Measurements from ENCODE around the gene KRTAP4-12.
"Not testable (repeated sequence)": the region's sequence is repeated elsewhere in the genome, so short reads cannot be mapped to it uniquely, and the experiment has no call there.

Gene KRTAP4-12

DNA sequence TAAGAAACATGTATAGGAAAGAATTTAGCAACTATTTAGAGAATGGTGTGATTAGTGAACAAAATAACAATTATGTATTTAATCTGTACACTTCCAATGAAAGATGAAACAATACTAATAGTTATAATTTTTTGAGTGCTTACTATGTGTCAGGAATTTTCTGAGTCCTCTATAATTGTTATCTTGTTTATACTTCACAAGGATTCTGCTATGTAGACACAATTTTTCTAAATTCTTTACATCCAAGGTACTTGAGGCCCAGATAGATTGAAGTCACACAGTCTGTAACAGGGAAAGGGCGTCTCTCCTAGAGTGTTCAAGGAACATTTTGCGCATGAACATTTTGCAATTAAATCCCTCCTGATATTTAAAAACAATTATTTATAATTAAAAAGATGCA lies 1.1 kb upstream of the KRTAP4-12 start:
- no peak for DNase-seq

DNA sequence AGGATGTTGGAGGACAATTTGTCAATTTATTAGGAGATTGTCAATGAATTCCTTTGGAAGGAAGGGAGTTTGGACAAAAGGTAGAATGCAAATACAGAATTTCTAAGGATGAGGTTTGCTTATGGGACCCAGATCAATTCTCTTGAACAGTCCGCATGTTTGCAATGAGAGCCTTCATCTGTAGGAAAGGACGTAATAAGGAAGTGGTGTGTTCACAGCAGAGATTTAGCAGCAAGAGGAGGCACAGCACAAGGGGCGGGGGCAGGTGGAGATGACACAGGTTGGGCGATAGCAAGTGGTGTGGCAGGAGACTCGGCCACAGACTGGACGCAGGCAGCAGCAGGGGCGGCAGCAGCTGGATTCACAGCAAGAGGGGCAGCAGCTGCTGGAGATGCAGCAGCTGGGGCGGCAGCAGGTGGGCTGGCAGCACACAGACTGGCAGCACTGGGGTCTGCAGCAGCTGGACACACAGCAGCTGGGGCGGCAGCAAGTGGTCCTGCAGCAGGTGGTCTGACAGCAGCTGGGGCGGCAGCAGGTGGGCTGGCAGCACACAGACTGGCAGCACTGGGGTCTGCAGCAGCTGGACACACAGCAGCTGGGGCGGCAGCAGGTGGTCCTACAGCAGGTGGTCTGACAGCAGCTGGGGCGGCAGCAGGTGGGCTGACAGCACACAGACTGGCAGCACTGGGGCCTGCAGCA lies 541 bp downstream of the KRTAP4-12 start:
- DNase-seq: not testable (repeated sequence)

DNA sequence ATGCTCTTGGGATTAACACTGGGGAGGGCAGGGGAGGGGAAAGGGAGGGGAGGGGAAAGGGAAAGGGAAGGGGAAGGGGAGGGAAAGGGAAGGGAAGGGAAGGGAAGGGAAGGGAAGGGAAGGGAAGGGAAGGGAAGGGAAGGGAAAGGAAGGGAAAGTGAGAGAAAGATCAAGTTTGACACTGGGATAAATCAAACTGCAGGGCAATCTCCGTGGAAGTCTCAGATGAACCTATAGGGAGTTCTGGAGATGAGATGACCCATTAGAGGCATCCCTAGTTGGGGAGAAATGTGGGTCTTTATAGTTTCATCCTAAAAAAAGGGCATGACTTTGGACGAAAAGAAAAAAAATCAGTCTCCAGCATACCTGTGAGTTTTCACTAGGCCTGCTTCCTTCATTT lies 2.2 kb downstream of the KRTAP4-12 start:
- no peak for DNase-seq

DNA sequence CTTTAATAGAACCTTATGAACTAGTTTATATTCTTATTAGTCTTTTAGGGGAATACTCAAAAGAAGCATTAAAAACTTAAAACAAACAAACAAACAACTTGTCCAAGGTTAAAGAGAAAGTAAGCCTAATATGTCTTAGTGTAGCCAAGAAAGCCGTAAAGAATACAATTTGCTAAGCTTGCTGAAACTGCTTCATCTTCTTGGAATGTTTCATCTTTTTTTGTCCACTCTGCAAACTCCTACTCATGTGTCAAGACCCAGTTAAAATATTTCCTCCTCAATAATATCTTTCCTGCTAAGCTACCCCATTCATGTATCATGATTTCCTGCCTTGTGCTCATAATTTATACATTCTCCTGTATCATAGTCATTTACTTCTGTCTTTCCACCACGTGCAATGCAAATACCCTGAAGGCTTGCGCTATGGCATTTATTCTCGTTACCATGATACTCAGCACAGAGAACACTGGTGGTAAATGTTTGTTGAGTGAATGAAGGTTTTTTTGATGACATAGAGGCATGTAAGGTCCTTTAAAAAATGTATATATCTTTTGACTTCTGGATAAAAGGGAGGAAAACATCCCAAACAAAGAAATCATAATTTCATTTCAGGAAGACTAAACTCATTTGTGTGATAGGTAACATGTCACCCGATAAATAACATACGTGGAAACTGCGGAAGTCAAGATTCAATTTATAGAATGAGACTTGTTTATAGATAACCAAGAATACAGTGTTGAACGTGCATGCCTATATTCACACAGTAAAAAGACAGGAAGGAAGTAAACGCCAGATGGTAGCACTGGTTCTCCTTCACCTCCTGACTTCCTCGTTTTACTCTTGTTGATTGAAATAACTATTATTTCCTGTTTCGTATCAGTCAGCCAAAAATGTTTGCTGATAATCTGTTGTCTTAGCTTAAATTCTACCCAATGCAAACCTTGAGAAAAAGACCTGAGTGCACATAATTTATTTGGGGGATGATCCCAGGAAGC lies 4.0 kb downstream of the KRTAP4-12 start:
- DNase-seq: not testable (repeated sequence)

DNA sequence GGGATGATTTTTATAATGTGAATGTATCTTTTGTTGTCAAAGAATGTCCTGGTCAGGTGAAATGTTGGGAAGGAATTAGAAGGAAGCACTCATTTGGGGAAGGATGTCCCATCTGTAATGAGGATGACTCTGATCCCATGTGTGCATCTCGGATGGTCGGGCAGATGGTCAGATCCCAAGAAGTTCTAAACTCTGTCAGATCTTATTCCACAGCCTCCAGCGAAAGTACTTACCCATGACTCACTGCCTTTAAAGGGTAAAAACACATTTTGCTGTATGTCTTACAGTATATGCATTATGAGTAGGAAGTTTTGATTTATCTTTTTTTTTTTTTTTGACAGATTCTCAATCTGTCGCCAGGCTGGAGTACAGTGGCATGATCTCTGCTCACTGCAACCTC lies 5.3 kb downstream of the KRTAP4-12 start:
- DNase-seq: no peak

DNA sequence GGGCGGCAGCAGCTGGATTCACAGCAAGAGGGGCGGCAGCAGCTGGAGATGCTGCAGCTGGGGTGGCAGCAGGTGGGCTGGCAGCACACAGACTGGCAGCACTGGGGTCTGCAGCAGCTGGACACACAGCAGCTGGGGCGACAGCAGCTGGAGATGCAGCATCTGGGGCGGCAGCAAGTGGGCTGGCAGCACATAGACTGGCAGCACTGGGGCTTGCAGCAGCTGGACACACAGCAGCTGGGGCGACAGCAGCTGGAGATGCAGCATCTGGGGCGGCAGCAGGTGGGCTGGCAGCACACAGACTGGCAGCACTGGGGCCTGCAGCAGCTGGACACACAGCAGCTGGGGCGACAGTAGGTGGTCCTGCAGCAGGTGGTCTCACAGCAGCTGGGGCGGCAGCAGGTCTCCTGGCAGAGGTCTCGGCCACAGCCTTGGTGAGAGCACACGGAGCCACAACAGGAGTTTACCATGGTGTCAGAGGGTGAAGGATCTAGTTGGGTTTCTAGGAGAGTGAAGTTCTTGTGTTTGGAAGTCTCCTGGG lies 6.1 kb downstream of the KRTAP4-12 start, which contains the start of gene KRTAP4-11:
TSS of gene KRTAP4-11 (minus strand) at position 528 of the 541 bp plus-strand sequence. CDS start at position 470, 58 bp downstream.
- DNase-seq: not testable (repeated sequence)

DNA sequence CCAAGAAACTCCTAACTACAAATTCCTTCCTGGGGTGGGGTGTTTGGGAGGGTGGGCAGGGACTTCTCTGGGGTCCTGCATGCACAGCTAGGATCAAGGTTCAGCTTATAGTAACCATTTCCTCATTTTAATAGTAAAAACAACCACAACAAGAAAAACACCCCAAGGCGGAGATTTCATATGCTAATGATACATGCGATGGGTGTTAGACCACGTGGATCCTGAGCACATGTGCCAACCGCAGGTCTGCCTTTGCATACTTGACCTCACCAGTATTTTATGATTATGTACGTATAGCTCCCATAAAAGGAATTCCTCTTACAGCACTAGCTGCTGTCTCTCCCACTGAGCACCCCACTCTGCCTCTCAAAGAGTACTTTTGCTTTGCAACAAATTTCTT lies 7.7 kb downstream of the KRTAP4-12 start:
- DNase-seq: no peak

DNA sequence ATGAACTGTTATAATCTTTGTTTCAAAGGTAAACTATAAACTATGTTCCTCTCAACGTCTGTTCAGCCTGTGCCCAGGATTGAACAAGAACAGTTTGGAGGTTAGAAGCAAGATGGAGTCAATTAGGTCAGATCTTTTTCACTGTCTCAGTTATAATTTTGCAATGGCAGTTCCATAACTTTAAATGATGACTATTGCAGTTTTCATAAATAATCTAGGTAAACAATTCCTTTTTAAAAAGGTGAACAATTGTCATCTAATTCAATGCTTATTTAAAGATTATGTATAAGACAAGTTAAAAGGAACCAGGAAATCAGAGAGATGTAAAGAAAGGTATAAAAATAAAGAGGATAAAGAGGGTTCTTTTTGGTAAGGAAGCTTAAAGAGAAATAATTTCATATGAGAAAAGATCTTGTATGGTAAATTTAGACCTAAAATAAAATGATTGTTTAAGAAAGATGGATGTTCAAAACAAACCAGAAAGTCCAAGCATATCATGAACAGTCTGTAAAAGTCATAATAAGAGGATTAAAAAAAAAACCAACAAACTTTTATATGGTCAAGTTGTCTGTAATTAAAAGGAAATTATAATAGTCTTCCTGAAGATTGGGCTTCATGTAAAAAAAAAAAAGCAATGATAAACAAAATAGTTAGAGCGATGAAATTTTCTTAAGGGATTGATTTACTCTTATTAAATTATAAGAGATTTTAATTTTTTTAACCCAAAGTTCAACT lies 12.7 kb downstream of the KRTAP4-12 start:
- no peak for DNase-seq

DNA sequence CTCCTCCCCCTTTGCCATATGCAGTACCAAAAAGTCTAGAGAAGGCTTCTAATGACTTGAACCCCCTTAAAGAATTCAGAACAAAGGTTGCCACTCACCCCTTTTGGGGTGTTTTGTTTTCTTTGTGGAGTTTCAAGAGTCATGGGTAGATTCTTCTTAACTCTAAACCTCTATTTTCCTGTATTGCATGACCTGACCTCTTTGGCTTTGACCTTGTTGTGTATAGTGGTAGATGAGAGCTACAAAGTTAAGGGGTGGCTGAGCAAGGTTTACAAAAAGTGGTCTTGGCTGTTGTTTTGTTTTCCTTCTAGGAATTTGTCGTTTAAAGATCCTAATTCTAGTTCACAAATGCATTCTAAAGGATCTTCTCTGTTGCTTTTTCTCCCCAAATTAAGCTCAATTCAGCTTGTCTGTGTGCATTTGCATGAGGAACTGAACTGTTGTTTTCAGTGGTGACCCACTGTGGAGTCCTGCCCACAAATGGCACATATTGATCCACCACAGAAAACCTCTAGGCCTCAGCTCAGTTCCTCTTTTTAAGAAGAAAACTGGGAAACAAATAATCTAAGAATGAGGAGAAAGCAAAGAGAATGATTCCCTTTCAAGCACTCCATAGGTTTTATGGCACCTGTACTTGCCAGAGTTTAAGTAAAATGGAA lies 15.1 kb downstream of the KRTAP4-12 start:
- not testable (repeated sequence) for DNase-seq

DNA sequence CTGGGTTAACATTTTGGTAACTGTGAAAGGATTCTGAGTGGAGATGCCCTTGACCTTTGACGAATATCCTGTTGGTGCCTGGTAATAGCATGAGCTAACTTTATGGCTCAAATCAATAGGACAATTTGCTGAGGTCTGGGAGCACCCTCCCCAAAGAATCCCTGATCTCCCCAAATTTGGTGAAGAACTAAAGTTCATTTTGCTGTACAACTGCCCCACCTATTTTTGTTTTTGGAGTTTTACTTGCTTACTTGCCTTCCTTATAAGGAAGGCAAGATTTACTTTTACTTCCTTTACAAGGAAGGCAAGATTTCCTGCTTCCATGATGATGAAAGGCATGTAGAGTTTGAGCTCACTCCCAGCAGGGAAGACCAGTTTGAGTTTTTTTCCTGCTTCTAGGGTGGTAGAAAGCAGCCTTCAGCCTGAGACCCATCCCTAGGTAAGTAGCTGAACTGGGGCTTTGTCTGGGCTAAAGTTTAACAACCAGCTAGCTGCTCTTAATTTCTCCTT lies 16.0 kb downstream of the KRTAP4-12 start:
- no peak for DNase-seq

DNA sequence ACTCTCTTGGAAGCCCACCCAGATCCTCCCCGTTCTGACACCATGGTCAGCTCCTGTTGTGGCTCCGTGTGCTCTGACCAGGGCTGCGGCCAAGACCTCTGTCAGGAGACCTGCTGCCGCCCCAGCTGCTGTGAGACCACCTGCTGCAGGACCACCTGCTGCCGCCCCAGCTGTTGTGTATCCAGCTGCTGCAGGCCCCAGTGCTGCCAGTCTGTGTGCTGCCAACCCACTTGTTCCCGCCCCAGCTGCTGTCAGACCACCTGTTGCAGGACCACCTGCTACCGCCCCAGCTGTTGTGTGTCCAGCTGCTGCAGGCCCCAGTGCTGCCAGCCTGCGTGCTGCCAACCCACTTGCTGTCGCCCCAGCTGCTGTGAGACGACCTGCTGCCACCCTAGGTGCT lies 18.6 kb downstream of the KRTAP4-12 start, which contains the start of gene KRTAP4-9:
TSS of gene KRTAP4-9 (plus strand) at position 43 of the 400 bp plus-strand sequence. CDS start at position 43, 0 bp downstream.
- DNase-seq: not testable (repeated sequence)

DNA sequence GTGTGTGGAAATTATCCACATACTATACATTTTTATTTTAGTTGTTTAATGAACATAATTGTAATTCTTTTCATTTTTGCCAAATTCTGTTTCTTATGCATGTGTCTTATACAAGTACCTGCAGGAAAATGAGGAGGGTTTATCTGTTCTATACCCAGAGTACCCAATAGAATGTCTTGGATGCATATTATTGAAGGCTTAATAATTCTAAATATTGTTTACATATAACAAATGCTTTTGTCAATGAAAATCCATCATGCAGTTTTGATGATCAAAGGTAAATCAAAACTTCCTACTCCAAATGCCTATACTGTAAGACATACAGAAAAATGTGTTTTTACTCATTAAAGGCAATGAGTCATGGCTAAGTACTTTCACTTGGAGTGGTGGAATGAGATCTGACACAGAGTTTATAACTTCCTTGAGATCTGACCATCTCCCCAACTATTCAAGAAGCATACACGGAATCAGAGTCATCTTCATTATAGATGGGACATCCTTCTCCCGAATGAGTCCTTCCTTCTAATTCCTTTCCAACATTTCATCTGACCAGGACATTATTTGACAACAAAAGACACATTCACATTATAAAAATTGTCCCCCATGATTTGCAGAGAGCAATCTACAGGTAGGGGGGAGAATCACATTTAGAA lies 19.5 kb downstream of the KRTAP4-12 start:
- DNase-seq: not testable (repeated sequence)

DNA sequence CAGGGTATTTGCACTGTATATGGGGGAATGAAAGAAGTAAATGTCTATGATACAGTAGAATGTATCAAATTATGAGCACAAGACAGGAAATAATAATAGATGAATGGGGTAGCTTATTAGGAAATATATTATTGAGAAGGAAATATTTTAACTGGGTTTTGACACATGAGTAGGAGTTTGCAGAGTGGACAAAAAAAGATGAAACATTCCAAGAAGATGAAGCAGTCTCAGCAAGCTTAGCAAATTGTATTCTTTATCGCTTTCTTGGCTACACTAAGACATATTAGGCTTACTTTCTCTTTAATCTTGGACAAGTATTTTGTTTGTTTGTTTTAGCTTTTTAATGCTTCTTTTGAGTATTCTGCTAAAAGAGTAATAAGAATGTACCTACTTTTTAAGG lies 20.1 kb downstream of the KRTAP4-12 start:
- DNase-seq: no peak

DNA sequence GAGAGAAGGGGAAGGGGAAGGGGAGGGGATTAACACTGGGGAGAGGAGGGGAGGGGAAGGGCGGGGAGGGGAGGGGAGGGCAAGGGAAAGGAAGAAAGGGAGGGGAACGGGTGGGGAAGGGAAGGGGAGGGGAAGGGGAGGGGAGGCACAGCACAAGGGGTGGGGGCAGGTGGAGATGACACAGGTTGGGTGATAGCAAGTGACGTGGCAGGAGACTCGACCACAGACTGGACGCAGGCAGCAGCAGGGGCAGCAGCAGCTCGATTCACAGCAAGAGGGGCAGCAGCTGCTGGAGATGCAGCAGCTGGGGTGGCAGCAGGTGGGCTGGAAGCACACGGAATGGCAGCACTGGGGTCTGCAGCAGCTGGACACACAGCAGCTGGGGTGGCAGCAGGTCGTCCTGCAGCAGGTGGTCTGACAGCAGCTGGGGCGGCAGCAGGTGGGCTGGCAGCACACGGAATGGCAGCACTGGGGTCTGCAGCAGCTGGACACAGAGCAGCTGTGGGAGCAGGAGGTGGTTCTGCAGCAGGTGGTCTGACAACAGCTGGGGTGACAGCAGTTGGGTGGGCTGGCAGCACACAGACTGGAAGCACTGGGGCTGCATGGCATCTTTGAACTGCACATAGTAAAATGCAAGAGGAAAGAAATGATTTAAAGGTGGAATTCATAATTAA lies 22.3 kb downstream of the KRTAP4-12 start, which contains the start of gene KRTAP4-16:
TSS of gene KRTAP4-16 (minus strand) at position 624 of the 674 bp plus-strand sequence. CDS start at position 624, 0 bp downstream.
- no peak for DNase-seq

DNA sequence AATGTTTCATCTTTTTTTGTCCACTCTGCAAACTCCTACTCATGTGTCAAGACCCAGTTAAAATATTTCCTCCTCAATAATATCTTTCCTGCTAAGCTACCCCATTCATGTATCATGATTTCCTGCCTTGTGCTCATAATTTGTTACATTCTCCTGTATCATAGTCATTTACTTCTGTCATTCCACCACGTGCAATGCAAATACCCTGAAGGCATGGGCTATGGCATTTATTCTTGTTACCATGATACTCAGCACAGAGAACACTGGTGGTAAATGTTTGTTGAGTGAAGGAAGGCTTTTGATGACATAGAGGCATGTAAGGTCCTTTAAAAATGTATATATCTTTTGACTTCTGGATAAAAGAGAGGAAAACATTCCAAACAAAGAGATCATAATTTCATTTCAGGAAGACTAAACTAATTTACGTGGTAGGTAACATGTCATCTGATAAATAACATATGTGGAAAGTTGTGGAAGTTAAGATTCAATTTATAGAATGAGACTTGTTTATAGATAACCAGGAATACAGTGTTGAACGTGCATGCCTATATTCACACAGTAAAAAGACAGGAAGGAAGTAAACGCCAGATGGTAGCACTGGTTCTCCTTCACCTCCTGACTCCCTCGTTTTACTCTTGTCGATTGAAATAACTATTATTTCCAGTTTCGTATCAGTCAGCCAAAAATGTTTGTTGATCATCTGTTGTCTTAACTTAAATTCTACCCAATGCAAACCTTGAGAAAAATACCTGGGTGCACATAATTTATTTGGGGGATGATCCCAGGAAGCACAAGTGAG lies 24.1 kb downstream of the KRTAP4-12 start:
- DNase-seq: not testable (repeated sequence)

DNA sequence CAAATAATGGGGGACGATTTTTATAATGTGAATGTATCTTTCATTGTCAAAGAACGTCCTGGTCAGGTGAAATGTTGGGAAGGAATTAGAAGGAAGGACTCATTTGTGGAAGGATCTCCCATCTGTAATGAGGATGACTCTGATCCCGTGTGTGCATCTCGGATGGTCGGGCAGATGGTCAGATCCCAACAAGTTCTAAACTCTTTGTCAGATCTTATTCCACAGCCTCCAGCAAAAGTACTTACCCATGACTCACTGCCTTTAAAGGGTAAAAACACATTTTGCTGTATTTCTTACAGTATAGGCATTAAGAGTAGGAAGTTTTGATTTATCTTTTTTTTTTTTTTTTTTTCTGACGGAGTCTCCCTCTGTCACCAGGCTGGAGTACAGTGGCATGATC lies 25.5 kb downstream of the KRTAP4-12 start:
- no peak for DNase-seq

DNA sequence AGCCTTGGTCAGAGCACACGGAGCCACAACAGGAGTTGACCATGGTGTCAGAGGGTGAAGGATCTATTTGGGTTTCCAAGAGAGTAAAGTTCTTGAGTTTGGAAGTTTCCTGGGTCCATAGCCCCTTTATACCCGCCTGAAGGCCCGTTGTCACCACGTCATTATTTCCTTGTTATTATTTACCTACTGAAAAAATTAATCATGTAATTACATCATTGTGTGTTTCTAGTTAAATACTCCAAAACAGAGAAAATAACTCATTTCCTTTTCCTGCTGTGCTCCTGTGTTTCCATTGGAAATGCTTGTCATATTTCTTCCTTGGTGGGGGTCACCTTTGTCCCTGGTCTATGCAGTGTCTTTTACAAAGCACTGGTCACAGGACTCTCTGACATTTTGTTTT lies 25.9 kb downstream of the KRTAP4-12 start, which contains the start of gene KRTAP4-8:
TSS of gene KRTAP4-8 (minus strand) at position 101 of the 400 bp plus-strand sequence. CDS start at position 43, 58 bp downstream.
- DNase-seq: no peak

DNA sequence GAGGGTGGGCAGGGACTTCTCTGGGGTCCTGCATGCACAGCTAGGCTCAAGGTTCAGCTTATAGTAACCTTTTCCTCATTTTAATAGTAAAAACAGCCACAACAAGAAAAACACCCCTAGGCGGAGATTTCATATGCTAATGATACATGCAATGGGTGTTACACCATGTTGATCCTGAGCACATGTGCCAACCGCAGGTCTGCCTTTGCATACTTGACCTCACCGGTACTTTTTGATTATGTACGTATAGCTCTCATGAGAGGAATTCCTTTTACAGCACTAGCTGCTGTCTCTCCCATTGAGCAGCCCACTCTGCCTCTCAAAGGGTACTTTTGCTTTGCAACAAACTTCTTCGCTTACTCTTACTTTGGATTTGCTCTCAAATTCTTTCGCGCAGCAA lies 27.9 kb downstream of the KRTAP4-12 start:
- no peak for DNase-seq

DNA sequence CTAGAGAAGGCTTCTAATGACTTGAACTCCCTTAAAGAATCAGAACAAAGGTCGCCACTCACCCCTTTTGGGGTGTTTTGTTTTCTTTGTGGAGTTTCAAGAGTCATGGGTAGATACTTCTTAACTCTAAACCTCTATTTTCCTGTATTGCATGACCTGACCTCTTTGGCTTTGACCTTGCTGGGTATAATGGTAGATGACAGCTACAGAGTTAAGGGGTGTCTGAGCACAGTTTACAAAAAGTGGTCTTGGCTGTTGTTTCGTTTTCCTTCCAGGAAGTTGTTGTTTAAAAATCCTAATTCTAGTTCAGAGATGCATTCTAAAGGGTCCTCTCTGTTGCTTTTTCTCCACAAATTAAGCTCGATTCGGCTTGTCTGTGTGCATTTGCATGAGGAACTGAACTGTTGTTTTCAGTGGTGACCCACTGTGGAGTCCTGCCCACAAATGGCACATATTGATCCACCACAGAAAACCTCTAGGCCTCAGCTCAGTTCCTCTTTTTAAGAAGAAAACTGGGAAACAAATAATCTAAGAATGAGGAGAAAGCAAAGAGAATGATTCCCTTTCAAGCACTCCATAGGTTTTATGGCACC lies 35.1 kb downstream of the KRTAP4-12 start:
- not testable (repeated sequence) for DNase-seq
